ENCODE data around the gene RIMKLB. TPM values are rescaled to one million over a fixed set of nuclear protein-coding genes. Genes with fewer than 3 reads are reported as not detected.
"Not testable (repeated sequence)": the region's sequence is repeated elsewhere in the genome, so short reads cannot be mapped to it uniquely, and the experiment has no call there.

RIMKLB gene
- total and polyA plus RNA-seq, 2 of the 8 experiments (the other 6 are each of a cell fraction or from before 2014, with no cell fraction given): 37.8 to 78.2 TPM

GRCh38 chr12:8801213-8801612 lies 103.4 kb downstream of the RIMKLB start:
- whole genome bisulfite sequencing, 2 experiments (ENCODE audit: extremely low coverage in 1 of 2, insufficient coverage in 1 of 2, insufficient read length in 1 of 2, insufficient replicate concordance in 2 of 2, low coverage in 1 of 2, low lambda C conversion rate in 2 of 2, missing lambda C conversion rate in 1 of 2): 97% methylated on average over 2 of the region's 3 CpGs; no CpG with 5 or more reads in 1 of the 2 experiments
- H2BK120ac ChIP-seq (replicated peaks; ENCODE audit: low read depth, low read length); H3K14ac ChIP-seq (ENCODE audit: insufficient read length); POLR2A ChIA-PET (ENCODE audit: partially characterized antibody); H4K91ac ChIP-seq (replicated peaks; ENCODE audit: insufficient read length, low read length); H3K79me1 ChIP-seq (ENCODE audit: low read depth, low read length); H3K27ac ChIP-seq (ENCODE audit: low read depth, low read length); H3K4me3 ChIP-seq (ENCODE audit: extremely low read depth in 1 of 4, insufficient read depth in 2 of 4, low read depth in 3 of 4, low read length in 4 of 4); H3K4me2 ChIP-seq (ENCODE audit: insufficient read depth in 1 of 2, low read depth in 2 of 2, low read length in 2 of 2); H4K20me1 ChIP-seq (replicated peaks in 1 of 2; ENCODE audit: control insufficient read depth in 1 of 2, insufficient read depth in 2 of 2, low read length in 2 of 2); H3K4ac ChIP-seq (replicated peaks; ENCODE audit: insufficient read length, low read depth, low read length); H2BK15ac ChIP-seq (ENCODE audit: low read length); DNase-seq (ENCODE audit: low read depth in 1 of 2, low spot score in 2 of 2); H2BK12ac ChIP-seq (ENCODE audit: low read depth, low read length); H3K9ac ChIP-seq (replicated peaks in 1 of 4; ENCODE audit: extremely low read depth in 1 of 4, low read depth in 3 of 4, low read length in 3 of 4); H2BK5ac ChIP-seq (ENCODE audit: low read depth, low read length); H3K23ac ChIP-seq (ENCODE audit: insufficient read length); H3K9me3 ChIP-seq (ENCODE audit: insufficient read depth in 2 of 2, low read depth in 1 of 2, low read length in 1 of 2); H2BK20ac ChIP-seq (ENCODE audit: low read length); H3K36me3 ChIP-seq (ENCODE audit: control insufficient read depth in 2 of 4, insufficient read depth in 4 of 4, low read length in 3 of 4); H2AFZ ChIP-seq (ENCODE audit: low read length); H3K23me2 ChIP-seq (ENCODE audit: low read depth, low read length); H3K79me2 ChIP-seq (ENCODE audit: control insufficient read depth in 1 of 2, insufficient read depth in 2 of 2, low read length in 2 of 2); H3K27me3 ChIP-seq (replicated peaks in 1 of 4; ENCODE audit: control insufficient read depth in 3 of 4, extremely low read depth in 1 of 4, insufficient read depth in 3 of 4, low read length in 3 of 4); H3K56ac ChIP-seq (replicated peaks; ENCODE audit: insufficient read length, low read depth, low read length); H3K18ac ChIP-seq (ENCODE audit: extremely low read depth, low read length); H2AK5ac ChIP-seq (ENCODE audit: low read depth, low read length); FAIRE-seq; H4K8ac ChIP-seq (ENCODE audit: extremely low read depth, insufficient read depth, low read length); H4K5ac ChIP-seq (ENCODE audit: insufficient read length, low read depth, low read length); H3K4me1 ChIP-seq (replicated peaks in 1 of 4; ENCODE audit: control insufficient read depth in 3 of 4, insufficient read depth in 4 of 4, low read length in 3 of 4); CTCF ChIA-PET (ENCODE audit: partially characterized antibody): not testable (repeated sequence)

DNA sequence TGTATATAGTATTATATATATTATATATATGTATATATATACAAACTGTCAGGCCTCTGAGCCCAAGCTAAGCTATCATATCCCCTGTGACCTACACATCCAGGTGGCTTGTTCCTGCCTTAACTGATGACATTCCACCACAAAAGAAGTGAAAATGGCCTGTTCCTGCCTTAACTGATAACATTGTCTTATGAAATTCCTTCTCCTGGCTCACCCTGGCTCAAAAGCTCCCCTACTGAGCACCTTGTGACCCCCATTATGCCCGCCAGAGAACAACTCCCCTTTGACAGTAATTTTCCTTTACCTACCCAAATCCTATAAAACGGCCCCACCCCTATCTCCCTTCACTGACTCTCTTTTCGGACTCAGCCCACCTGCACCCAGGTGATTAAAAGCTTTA lies 107.0 kb downstream of the RIMKLB start:
- not testable (repeated sequence) for H2BK15ac ChIP-seq (ENCODE audit: low read length); H3K27ac ChIP-seq (ENCODE audit: low read depth, low read length); H3K27me3 ChIP-seq (replicated peaks in 1 of 4; ENCODE audit: control insufficient read depth in 3 of 4, extremely low read depth in 1 of 4, insufficient read depth in 3 of 4, low read length in 3 of 4); H4K8ac ChIP-seq (ENCODE audit: extremely low read depth, insufficient read depth, low read length); FAIRE-seq; H2BK12ac ChIP-seq (ENCODE audit: low read depth, low read length); H3K79me1 ChIP-seq (ENCODE audit: low read depth, low read length); H3K4me1 ChIP-seq (replicated peaks in 1 of 4; ENCODE audit: control insufficient read depth in 3 of 4, insufficient read depth in 4 of 4, low read length in 3 of 4); H4K91ac ChIP-seq (replicated peaks; ENCODE audit: insufficient read length, low read length); H3K18ac ChIP-seq (ENCODE audit: extremely low read depth, low read length); H3K14ac ChIP-seq (ENCODE audit: insufficient read length); H3K79me2 ChIP-seq (ENCODE audit: control insufficient read depth in 1 of 2, insufficient read depth in 2 of 2, low read length in 2 of 2); H2BK20ac ChIP-seq (ENCODE audit: low read length); H2BK120ac ChIP-seq (replicated peaks; ENCODE audit: low read depth, low read length); H3K23ac ChIP-seq (ENCODE audit: insufficient read length); H3K56ac ChIP-seq (replicated peaks; ENCODE audit: insufficient read length, low read depth, low read length); H3K9ac ChIP-seq (replicated peaks in 1 of 4; ENCODE audit: extremely low read depth in 1 of 4, low read depth in 3 of 4, low read length in 3 of 4); H3K4me3 ChIP-seq (ENCODE audit: extremely low read depth in 1 of 4, insufficient read depth in 2 of 4, low read depth in 3 of 4, low read length in 4 of 4); H4K20me1 ChIP-seq (replicated peaks in 1 of 2; ENCODE audit: control insufficient read depth in 1 of 2, insufficient read depth in 2 of 2, low read length in 2 of 2); H4K5ac ChIP-seq (ENCODE audit: insufficient read length, low read depth, low read length); H2AK5ac ChIP-seq (ENCODE audit: low read depth, low read length); H2AFZ ChIP-seq (ENCODE audit: low read length); H3K36me3 ChIP-seq (ENCODE audit: control insufficient read depth in 2 of 4, insufficient read depth in 4 of 4, low read length in 3 of 4); H2BK5ac ChIP-seq (ENCODE audit: low read depth, low read length); H3K23me2 ChIP-seq (ENCODE audit: low read depth, low read length); H3K4ac ChIP-seq (replicated peaks; ENCODE audit: insufficient read length, low read depth, low read length); H3K9me3 ChIP-seq (ENCODE audit: insufficient read depth in 2 of 2, low read depth in 1 of 2, low read length in 1 of 2)
- ChIA-PET CTCF (ENCODE audit: partially characterized antibody) (interaction anchor here (1.6 kb wide), 1 partner anchor 56 kb away, joined by 4 read pairs; no protein-coding TSS in a partner anchor), POLR2A (ENCODE audit: partially characterized antibody) (interaction anchor here (0.6 kb wide), 1 partner anchor 24 kb away, joined by 3 read pairs; no protein-coding TSS in a partner anchor)
- peak overlapping the region in 1 of 2 experiments; percentile 50; a peak in 1 of 4 replicates for H3K4me2 ChIP-seq (ENCODE audit: insufficient read depth in 1 of 2, low read depth in 2 of 2, low read length in 2 of 2)
- 77% methylated on average over 3 of the region's 3 CpGs; no CpG with 5 or more reads in 1 of the 2 experiments for WGBS, 2 experiments (ENCODE audit: extremely low coverage in 1 of 2, insufficient coverage in 1 of 2, insufficient read length in 1 of 2, insufficient replicate concordance in 2 of 2, low coverage in 1 of 2, low lambda C conversion rate in 2 of 2, missing lambda C conversion rate in 1 of 2)
- peak in 1 of 2 experiments; percentile 45 for DNase-seq (ENCODE audit: low read depth in 1 of 2, low spot score in 2 of 2)

Data from H1 (cell line).